ENCODE results near the gene ARRDC1. TPM values are rescaled to one million over a fixed set of nuclear protein-coding genes. Genes with fewer than 3 reads are reported as not detected.

The ARRDC1 gene
- total RNA-seq, 2 donors from 2014 or later = 78.1 to 93.6 TPM

- no peak overlapping the region for H3K27ac ChIP-seq
- H3K4me1 ChIP-seq = no peaks in the 10 kb centered on the region
- no peaks in the 10 kb centered on the region for H3K27me3 ChIP-seq
- intact Hi-C loops (cut with DNase I) = no loop called here
- TF ChIP-seq, protein P1, sequence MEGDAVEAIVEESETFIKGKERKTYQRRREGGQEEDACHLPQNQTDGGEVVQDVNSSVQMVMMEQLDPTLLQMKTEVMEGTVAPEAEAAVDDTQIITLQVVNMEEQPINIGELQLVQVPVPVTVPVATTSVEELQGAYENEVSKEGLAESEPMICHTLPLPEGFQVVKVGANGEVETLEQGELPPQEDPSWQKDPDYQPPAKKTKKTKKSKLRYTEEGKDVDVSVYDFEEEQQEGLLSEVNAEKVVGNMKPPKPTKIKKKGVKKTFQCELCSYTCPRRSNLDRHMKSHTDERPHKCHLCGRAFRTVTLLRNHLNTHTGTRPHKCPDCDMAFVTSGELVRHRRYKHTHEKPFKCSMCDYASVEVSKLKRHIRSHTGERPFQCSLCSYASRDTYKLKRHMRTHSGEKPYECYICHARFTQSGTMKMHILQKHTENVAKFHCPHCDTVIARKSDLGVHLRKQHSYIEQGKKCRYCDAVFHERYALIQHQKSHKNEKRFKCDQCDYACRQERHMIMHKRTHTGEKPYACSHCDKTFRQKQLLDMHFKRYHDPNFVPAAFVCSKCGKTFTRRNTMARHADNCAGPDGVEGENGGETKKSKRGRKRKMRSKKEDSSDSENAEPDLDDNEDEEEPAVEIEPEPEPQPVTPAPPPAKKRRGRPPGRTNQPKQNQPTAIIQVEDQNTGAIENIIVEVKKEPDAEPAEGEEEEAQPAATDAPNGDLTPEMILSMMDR (IDR thresholded peaks at IDR 0.05) = no peak
- TF ChIP-seq POLR2A (IDR thresholded peaks at IDR 0.05) = no peak
- no peak for DNase-seq
- H3K9me3 ChIP-seq = no peaks in the 10 kb centered on the region
- peaks cover 0 to 2% of the 10 kb centered on the region in 2 donors for H3K36me3 ChIP-seq (replicated peaks in 1 of 2; ENCODE audit: insufficient read depth in 1 of 2, low read depth in 2 of 2)
- WGBS, 2 donors = 88 to 97% methylated on average over 6 of the region's 6 CpGs
- no peak for ATAC-seq
- H3K4me3 ChIP-seq = no peak overlapping the region
Observed at GRCh38 chr9:137656416-137656815, 50.9 kb downstream of the ARRDC1 start.

DNA sequence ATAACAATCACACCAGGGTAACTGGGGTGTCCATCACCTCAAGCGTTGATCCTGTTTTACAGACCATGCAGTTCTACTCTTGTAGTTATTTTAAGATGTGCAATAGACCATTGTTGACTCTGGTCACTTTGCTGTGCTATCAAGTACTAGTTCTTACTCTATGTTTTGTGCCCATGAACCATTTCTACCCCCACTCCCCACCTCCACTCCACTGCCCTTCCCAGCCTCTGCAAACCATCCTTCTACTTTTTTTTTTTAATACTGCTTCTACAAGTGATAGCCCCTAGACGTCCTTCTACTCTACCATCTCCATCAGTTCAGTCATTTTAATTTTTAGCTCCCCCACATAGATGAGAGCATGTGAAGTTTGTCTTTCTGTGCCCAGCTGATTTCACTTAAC lies 52.1 kb downstream of the ARRDC1 start:
- no peaks in the 10 kb centered on the region for H3K4me1 ChIP-seq
- 82 to 87% methylated on average over 2 of the region's 2 CpGs for whole genome bisulfite sequencing, 2 donors
- DNase-seq = no peak
- intact Hi-C loops (cut with DNase I) = no loop called here
- no peak for ATAC-seq
- H3K27me3 ChIP-seq = no peaks in the 10 kb centered on the region
- H3K9me3 ChIP-seq = no peaks in the 10 kb centered on the region
- no peak overlapping the region for H3K4me3 ChIP-seq
- no peak overlapping the region for H3K27ac ChIP-seq
- TF ChIP-seq POLR2A (IDR thresholded peaks at IDR 0.05) = no peak
- TF ChIP-seq, protein P1 (IDR thresholded peaks at IDR 0.05) = no peak
- H3K36me3 ChIP-seq (replicated peaks in 1 of 2; ENCODE audit: insufficient read depth in 1 of 2, low read depth in 2 of 2) = peaks cover 0 to 2% of the 10 kb centered on the region in 2 donors

DNA sequence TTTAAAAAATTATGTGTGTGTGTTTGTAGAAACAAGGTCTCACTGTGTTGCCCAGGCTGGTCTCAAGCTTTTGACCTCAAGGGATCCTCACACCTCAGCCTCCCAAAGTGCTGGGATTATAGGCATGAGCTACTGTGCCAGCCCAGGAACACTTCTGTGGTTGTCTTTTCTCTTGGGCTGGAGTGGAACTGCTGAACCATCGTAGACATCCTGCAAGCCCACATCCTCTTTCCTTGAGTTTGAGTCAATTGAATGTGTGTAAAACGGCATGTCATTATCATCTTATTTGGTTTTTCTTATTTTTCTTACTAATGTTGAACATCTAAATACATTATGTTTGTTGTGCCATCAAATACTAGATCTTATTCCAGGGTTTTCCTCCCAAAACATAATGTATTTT lies 53.3 kb downstream of the ARRDC1 start:
- Histone ChIP-seq H3K4me3 (no peak overlapping the region), H3K36me3 (replicated peaks in 1 of 2; ENCODE audit: insufficient read depth in 1 of 2, low read depth in 2 of 2) (peaks cover 0 to under 1% of the 10 kb centered on the region in 2 donors), H3K4me1 (no peaks in the 10 kb centered on the region), H3K27ac (no peak overlapping the region), H3K9me3 (no peaks in the 10 kb centered on the region), H3K27me3 (no peaks in the 10 kb centered on the region)
- no peak for TF ChIP-seq POLR2A (IDR thresholded peaks at IDR 0.05)
- TF ChIP-seq, protein P1 (IDR thresholded peaks at IDR 0.05) = no peak
- intact Hi-C loops (cut with DNase I) = no loop called here
- ATAC-seq = no peak
- 84 to 86% methylated on average over 2 of the region's 2 CpGs for WGBS, 2 donors
- DNase-seq = no peak

GRCh38 chr9:137660144-137660543 lies 54.7 kb downstream of the ARRDC1 start:
- intact Hi-C loops (cut with DNase I) = no loop called here
- Histone ChIP-seq H3K4me3 (no peak overlapping the region), H3K36me3 (replicated peaks in 1 of 2; ENCODE audit: insufficient read depth in 1 of 2, low read depth in 2 of 2) (no peaks in the 10 kb centered on the region), H3K4me1 (peaks cover 12% of the 10 kb centered on the region), H3K9me3 (no peaks in the 10 kb centered on the region), H3K27ac (no peak overlapping the region), H3K27me3 (no peaks in the 10 kb centered on the region)
- ATAC-seq (no peak), DNase-seq (no peak)
- 70 to 71% methylated on average over 4 of the region's 4 CpGs for WGBS, 2 donors
- TF ChIP-seq POLR2A (IDR thresholded peaks at IDR 0.05) = no peak
- TF ChIP-seq, protein P1 (IDR thresholded peaks at IDR 0.05) = no peak

DNA sequence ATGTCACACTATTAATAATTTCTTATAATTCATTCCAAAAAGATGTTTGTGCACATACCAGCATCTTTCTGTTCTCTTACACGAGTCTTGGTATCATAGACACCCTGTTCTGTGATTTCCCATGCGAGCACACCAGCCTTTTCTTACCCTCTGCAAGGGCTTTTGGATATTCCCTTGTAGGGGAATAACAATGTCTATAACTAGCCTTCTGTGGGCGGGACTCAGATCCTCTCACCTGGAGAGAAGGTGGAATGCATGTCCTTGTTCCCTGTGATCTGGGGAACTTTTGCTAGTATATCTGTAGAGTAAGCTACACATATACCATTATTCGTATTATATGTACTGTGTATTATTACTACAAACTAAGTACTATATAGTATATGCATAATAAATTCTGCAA lies 58.1 kb downstream of the ARRDC1 start:
- Histone ChIP-seq H3K9me3 (no peaks in the 10 kb centered on the region), H3K36me3 (replicated peaks in 1 of 2; ENCODE audit: insufficient read depth in 1 of 2, low read depth in 2 of 2) (no peaks in the 10 kb centered on the region), H3K27me3 (no peaks in the 10 kb centered on the region), H3K4me3 (no peak overlapping the region), H3K27ac (no peak overlapping the region), H3K4me1 (peaks cover 33% of the 10 kb centered on the region)
- 85 to 88% methylated on average over 4 of the region's 4 CpGs for WGBS, 2 donors
- TF ChIP-seq, protein P1 (IDR thresholded peaks at IDR 0.05) = no peak
- no peak for TF ChIP-seq POLR2A (IDR thresholded peaks at IDR 0.05)
- intact Hi-C loops (cut with DNase I) = no loop called here
- DNase-seq (no peak), ATAC-seq (no peak)
